T-helper 9 cell (primary cell): ENCODE data around the gene EPS8.
A peak's percentile ranks its signal among the peaks of the same experiment; 100 is the strongest.

ENCODE experiments used
- DNase-seq: peaks from one replicate; pipeline ENCODE4 v3.0.0-alpha.2; 2020

Gene EPS8

DNA sequence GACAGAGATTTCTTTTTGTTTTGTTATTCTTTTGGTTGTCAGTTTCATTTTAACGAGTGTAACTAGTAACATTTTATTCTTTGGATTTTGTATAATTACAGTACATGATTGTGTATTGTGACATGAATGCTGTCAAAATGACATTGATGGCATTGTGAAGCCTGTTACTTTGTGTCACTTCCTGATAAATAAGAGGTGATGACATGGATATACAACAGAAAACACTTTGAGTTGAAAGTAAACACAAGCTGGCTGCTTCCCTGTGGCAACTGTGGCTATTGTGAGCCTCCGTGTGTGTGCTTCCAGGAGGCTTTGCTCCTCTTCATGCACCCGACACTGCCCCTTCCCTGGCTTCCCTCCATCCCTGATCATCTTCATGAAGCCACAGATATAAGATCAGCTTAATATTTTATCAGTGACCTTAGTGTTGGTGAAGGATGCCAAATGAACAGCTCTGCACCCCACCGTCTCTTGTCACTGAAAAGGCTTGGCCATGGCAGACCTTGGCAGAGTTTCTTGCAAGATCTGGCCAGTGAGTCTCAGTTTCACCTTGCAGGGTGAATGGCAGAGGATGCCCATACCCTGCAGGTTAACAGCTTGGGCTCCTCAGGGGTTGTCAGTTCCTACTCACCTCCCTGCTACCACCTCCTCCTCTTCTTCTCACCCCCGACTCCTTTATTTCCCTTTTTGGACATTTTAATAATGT lies 191.9 kb downstream of the EPS8 start:
- no peak for DNase-seq

DNA sequence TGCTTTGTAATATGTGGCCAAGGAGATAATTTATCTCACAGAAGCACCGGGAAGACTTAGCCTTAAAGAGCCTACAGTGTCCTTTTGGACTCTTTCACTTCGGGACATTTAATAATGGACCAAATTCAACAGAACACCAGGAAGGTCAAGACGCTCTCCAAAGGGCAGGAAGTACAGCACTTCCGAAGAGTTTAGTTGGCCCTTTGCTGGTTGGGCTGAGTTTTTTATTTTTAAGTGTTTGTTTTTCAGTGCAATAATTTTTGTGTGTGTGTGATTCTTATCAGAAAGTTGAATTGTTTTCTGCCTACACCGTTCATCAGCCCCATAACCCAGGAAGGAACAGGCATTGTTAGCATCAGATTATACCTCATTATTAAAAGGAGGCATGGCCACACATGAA lies 193.0 kb downstream of the EPS8 start:
- no peak for DNase-seq

DNA sequence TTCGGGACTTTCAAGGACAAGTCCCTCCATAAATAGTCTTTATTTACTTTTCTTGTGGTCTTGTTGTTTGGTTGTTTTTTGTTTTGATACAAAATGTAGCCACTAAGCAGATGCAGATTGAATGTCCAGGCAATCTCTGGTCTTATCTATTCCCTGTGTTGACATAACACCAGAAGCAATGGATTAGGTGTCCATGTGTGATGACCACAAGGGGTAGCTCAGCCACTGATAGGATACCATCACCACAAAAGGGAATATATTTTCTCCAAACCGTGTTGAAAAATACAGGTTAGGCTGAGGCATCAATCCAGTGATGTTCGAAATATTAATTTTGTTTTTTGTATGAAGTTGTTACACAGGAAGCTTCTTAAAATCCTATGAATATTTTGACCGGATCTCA lies 196.3 kb downstream of the EPS8 start:
- no peak for DNase-seq

DNA sequence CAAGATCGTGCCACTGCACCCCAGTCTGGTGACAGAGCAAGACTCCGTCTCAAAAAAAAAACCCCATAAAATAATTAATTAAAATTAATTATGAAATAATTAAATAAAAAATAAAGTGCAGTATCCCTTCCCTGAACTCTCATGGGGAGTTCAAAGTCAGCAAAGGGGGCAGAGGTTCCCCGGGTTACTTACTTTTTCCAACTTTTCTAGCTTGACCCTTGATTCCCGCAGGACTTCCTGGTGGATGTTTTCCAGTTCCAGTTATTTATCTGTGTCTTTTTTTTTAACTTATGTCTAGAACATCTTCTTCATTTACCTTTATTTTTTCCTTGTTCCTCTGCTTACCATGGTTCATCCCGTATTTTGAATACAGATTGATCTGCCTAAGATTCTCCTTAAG lies 197.4 kb downstream of the EPS8 start:
- no peak for DNase-seq

- peak; percentile 8 for DNase-seq
Observed at GRCh38 chr12:15590180-15590826, 198.9 kb downstream of the EPS8 start.

GRCh38 chr12:15589328-15590032 lies 199.7 kb downstream of the EPS8 start:
- no peak for DNase-seq

DNA sequence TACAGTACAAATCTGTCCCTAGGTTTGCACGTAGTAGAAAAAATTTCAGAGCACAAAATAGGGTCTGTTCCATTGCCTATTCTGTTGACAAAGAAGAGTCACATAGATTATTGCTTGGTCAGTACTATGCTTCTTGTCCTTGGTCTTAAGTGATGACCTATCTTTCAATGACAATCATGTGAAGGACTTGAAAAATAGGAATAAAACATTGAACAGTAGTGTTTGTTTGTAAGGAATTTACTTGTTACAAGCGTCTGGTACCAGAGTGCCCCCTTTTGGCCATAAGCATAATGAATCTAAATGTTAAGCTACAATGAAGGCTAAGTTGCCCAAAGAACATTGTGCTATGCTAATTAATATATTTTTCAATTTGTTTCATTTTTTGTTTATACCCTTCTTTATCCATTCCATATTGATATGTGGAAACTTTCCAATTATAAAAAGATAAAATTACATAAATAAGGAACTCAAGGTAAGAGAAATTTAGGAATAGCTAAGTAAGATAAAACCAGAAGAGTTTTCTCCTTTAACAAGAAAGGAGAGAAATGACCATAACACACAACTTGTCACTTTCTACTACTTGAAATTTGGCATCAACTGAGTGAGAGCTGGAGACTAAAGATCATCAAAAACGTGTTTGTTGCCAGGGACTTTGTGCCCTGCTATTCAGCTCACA lies 204.7 kb downstream of the EPS8 start:
- DNase-seq = no peak

DNA sequence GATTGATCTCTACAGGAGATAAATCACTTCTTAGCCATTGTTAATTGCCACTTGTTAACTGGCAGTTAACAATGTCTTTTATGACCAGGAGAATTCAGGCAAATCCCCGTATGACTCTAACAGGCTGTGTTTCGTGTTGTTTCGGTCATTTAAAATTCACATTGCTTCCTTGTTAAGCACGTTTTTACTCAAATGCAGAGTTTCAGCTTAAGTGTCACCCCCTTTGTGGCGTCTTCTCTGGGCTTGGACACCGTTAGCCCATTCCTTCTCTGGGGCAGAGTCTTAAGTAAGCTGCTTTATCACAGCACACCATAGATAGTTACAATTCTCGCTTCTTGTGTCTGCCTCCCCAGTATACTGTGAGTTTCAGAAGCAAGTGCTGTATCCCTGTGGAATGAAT lies 205.4 kb downstream of the EPS8 start:
- DNase-seq = no peak

GRCh38 chr12:15581006-15581405 lies 208.2 kb downstream of the EPS8 start:
- DNase-seq = no peak

GRCh38 chr12:15580431-15580830 lies 208.8 kb downstream of the EPS8 start:
- DNase-seq = no peak

DNA sequence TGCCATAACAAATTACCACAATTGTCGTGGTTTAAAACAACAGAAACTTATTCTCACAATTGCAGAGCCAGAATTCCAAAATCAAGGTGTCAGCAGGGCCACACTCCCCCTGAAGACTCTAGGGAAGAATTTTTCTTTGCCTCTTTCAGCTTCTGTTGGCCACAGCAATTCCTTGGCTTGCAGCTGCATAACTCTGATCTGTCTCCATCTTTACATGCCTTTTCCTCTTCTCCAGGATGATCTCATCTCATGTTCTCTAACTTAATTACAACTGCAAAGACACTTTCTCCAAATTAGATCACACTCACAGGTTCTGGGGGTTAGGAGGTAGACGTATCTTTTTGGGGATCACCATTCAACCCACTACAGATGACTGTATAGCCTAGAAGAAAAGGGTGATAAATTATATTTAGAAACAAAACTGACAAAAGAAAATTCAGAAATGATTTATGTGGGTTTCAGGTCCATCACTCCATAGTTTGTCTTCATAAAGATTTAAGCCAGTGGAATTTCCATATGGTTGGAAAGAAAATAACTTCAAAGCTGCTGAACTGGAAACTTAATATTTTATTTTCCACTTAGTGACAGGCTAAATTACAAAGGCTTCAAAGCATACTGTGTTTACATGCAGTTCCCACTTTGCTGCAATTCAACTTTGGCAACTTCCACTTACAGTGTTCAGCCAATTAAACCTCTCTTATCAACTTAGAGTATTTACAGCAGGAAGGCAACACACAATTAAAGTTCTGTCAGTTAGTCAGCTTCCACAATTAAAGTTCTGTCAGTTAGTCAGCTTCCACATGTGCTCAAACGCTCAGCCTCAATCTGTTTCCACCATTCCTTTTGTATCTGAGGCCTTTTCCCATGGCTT lies 213.3 kb downstream of the EPS8 start:
- no peak for DNase-seq

GRCh38 chr12:15574353-15574752 lies 214.8 kb downstream of the EPS8 start:
- no peak for DNase-seq
